Heart left ventricle (tissue), 16 donors: ENCODE results near the gene MUCL3. TPM values are rescaled to one million over a fixed set of nuclear protein-coding genes. Genes with fewer than 3 reads are reported as not detected.

Experiments
- ATAC-seq, 4 donors: fragments of 200-7000 bp; cut with Tn5 transposase; one replicate each; pipeline ENCODE4 v1.9.1; 2020 to 2022; ENCODE audit warnings: moderate library complexity in 4 of 4, mild to moderate bottlenecking in 3 of 4, moderate number of reproducible peaks in 1 of 4
- DNase-seq, 5 donors: peaks; one replicate each; pipeline ENCODE4 v3.0.0-alpha.2; 2020
- H3K27ac ChIP-seq, 12 donors: fragments of 200-600 bp; sonication (generic) in 4 of 12; one replicate each; pipeline versions ENCODE4 v1.5.0 to v1.8.0; 2016 to 2022; ENCODE audit warnings: mild to moderate bottlenecking in 2 of 12
- H3K27me3 ChIP-seq, 9 donors: fragments of 200-600 bp; sonication (generic) in 2 of 9; one replicate each; pipeline versions ENCODE4 v1.5.1 to v1.8.0; 2016 to 2022; ENCODE audit warnings: mild to moderate bottlenecking in 3 of 9
- H3K36me3 ChIP-seq, 9 donors: fragments of 200-600 bp; sonication (generic) in 2 of 9; one replicate each; pipeline versions ENCODE4 v1.5.0 to v1.8.0; 2018 to 2022; ENCODE audit warnings: mild to moderate bottlenecking in 2 of 9
- H3K4me1 ChIP-seq, 12 donors: fragments of 200-600 bp; sonication (generic) in 4 of 12; one replicate each; pipeline versions ENCODE4 v1.5.0 to v1.8.0; 2016 to 2022; ENCODE audit warnings: mild to moderate bottlenecking in 3 of 12
- H3K4me3 ChIP-seq, 12 donors: fragments of 200-600 bp; sonication (generic) in 4 of 12; one replicate each; pipeline versions ENCODE4 v1.5.0 to v1.8.0; 2017 to 2022; ENCODE audit warnings: mild to moderate bottlenecking in 9 of 12, moderate library complexity in 4 of 12
- H3K9me3 ChIP-seq, 12 donors: fragments of 200-600 bp; sonication (generic) in 4 of 12; one replicate each; pipeline versions ENCODE4 v1.5.0 to v1.8.0; 2016 to 2022; ENCODE audit warnings: mild to moderate bottlenecking in 1 of 12
- CTCF ChIP-seq, 12 donors: fragments of 200-600 bp; sonication (generic) in 4 of 12; IDR thresholded peaks; one replicate each; pipeline versions ENCODE4 v1.5.0 to v1.8.0; 2018 to 2022; ENCODE audit warnings: antibody characterized with exemption in 12 of 12, mild to moderate bottlenecking in 5 of 12
- POLR2A ChIP-seq, 2 donors: fragments of 450-650 bp; IDR thresholded peaks; one replicate each; pipeline ENCODE4 v1.6.1; 2017; ENCODE audit warnings: antibody characterized with exemption in 2 of 2, mild to moderate bottlenecking in 2 of 2, moderate library complexity in 2 of 2
- WGBS, 4 donors: extraction: QIAGEN DNeasy Blood & Tissue Kit in 2 of 4; methylation state at CpG; one replicate each; pipeline versions ENCODE4 v1.1.5 to v1.1.7; 2013 to 2018; 5-methylcytosine and 5-hydroxymethylcytosine counted together
- intact Hi-C, 10 donors: fragments of 100-400 bp; cut with DNase I; formaldehyde crosslinking; loops; one replicate each; pipeline versions ENCODE4 v1.11.1 to v1.14.2; 2022
- polyA plus RNA-seq, 2 donors: library from polyadenylated mRNA; stranded (reverse); fragments of 200-250 nt; gene quantifications; one replicate each; pipeline ENCODE4 v1.2.3, GENCODE V29; 2013
- total RNA-seq, 9 donors: library from RNA; depleted of rRNA in 2 of 9; stranded (reverse); fragments of >200 nt in 2 of 9; fragmentation: NEBNext Ultra II Directional in 3 of 9; extraction: Animal tissue kit (Norgen Biotek cat#: 25700) in 3 of 9; gene quantifications; one replicate each; pipeline versions ENCODE4 v1.1.0 to v1.2.4, GENCODE V29; 2016 to 2023
- donor health status: ischemic (EF 13 %, LVEDD 7.1; RV severe dilation, severe dysfunction).
- donor health status: healthy with polysubstance abuse.
- donor health status: DM: no; HTN: yes; CAD: no.
- donor health status: DM: no; HTN: no; CAD: no.
- donor health status: ischemic (EF 25% LVEDD 6.9; RV normal size, moderate dysfunction).
- donor health status: ischemic (EF 25% LVEDD 5.7; RV mildly dilated, moderate dysfunction).
- donor health status: healthy.
- donor health status: DM: yes; HTN: yes; CAD: no.
- donor health status: ischemic (EF 35%, LVEDD 5.7; RV mildly dilated, moderate dysfunction).
- donor health status: nonischemic (EF 11% LVEDD 7.7; RV severe dilation, severe dysfunction).
- donor health status: DM: yes; HTN: yes; CAD: no.
- donor health status: PGD.
- donor health status: ischemic (EF 29% LVEDD 5.4; RV normal size, mild dysfunction).
- donor health status: nonischemic (EF 23%, LVEDD 6.1; RV moderate dilation, normal function).

Gene MUCL3
- total and polyA plus RNA-seq, 11 donors = 0.03 to 0.11 TPM; not detected in 9

- no peak for TF ChIP-seq POLR2A (IDR thresholded peaks at IDR 0.05)
- no peak for TF ChIP-seq CTCF (IDR thresholded peaks at IDR 0.05)
- ATAC-seq (no peak), DNase-seq (no peak)
- Histone ChIP-seq H3K27ac (no peak overlapping the region), H3K27me3 (peaks cover 0 to 36% (median 0%) of the 10 kb centered on the region in 9 donors), H3K36me3 (no peaks in the 10 kb centered on the region), H3K4me1 (peaks cover 0 to 15% (median 0%) of the 10 kb centered on the region in 12 donors), H3K9me3 (no peaks in the 10 kb centered on the region), H3K4me3 (no peak overlapping the region)
- intact Hi-C loops = no loop called here
- 72 to 80% (median 76%) methylated on average over 2 of the region's 2 CpGs for WGBS, 4 donors
These were observed 16.9 kb downstream of the MUCL3 start for GRCh38 chr6:30957716-30958115.

- DNase-seq (no peak), ATAC-seq (no peak)
- Histone ChIP-seq H3K36me3 (no peaks in the 10 kb centered on the region), H3K4me3 (no peak overlapping the region), H3K27me3 (peaks cover 0 to 26% (median 0%) of the 10 kb centered on the region in 9 donors), H3K9me3 (no peaks in the 10 kb centered on the region), H3K4me1 (peaks cover 0 to 2% (median 0%) of the 10 kb centered on the region in 12 donors), H3K27ac (no peak overlapping the region)
- intact Hi-C loops = no loop called here
- TF ChIP-seq POLR2A (IDR thresholded peaks at IDR 0.05) (no peak), CTCF (IDR thresholded peaks at IDR 0.05) (no peak)
- 71 to 83% (median 79%) methylated on average over 9 of the region's 9 CpGs for WGBS, 4 donors
These were observed 20.3 kb downstream of the MUCL3 start for GRCh38 chr6:30960907-30961673.

- Histone ChIP-seq H3K36me3 (no peaks in the 10 kb centered on the region), H3K27ac (no peak overlapping the region), H3K9me3 (no peaks in the 10 kb centered on the region), H3K27me3 (peaks cover 0 to 15% (median 0%) of the 10 kb centered on the region in 9 donors), H3K4me3 (no peak overlapping the region), H3K4me1 (no peaks in the 10 kb centered on the region)
- no peak for TF ChIP-seq POLR2A (IDR thresholded peaks at IDR 0.05)
- no peak for TF ChIP-seq CTCF (IDR thresholded peaks at IDR 0.05)
- ATAC-seq (no peak), DNase-seq (no peak)
- intact Hi-C loops = no loop called here
These were observed 21.9 kb downstream of the MUCL3 start for GRCh38 chr6:30962716-30963115.

GRCh38 chr6:30963641-30964040, 22.9 kb downstream of the MUCL3 start:
- no peak for TF ChIP-seq POLR2A (IDR thresholded peaks at IDR 0.05)
- no peak for TF ChIP-seq CTCF (IDR thresholded peaks at IDR 0.05)
- Histone ChIP-seq H3K9me3 (no peaks in the 10 kb centered on the region), H3K27ac (no peak overlapping the region), H3K4me1 (no peaks in the 10 kb centered on the region), H3K36me3 (no peaks in the 10 kb centered on the region), H3K27me3 (peaks cover 0 to 15% (median 0%) of the 10 kb centered on the region in 9 donors), H3K4me3 (no peak overlapping the region)
- DNase-seq (no peak), ATAC-seq (no peak)
- 76 to 88% (median 86%) methylated on average over 6 of the region's 6 CpGs for WGBS, 4 donors
- intact Hi-C loops = no loop called here
